Muscle layer of colon (tissue), 2 donors: ENCODE measurements around the gene CACNA2D3.
A peak's percentile ranks its signal among the peaks of the same experiment; 100 is the strongest.

Experiments
- H3K27ac ChIP-seq: one replicate; pipeline ENCODE4 v1.7.0; 2013; ENCODE audit warnings: low read depth, mild to moderate bottlenecking, low read length, moderate library complexity
- H3K27me3 ChIP-seq, 2 donors: one replicate each; pipeline ENCODE4 v1.7.0; 2013; ENCODE audit warnings: low read length in 2 of 2, mild to moderate bottlenecking in 2 of 2; ENCODE audit not compliant: insufficient read depth in 2 of 2, control insufficient read depth in 1 of 2
- H3K36me3 ChIP-seq: one replicate; pipeline ENCODE4 v1.7.0; 2013; ENCODE audit warnings: mild to moderate bottlenecking, low read length; ENCODE audit not compliant: insufficient read depth
- H3K4me1 ChIP-seq: one replicate; pipeline ENCODE4 v1.7.0; 2013; ENCODE audit warnings: mild to moderate bottlenecking, low read length; ENCODE audit not compliant: insufficient read depth
- H3K4me3 ChIP-seq, 2 donors: one replicate each; pipeline ENCODE4 v1.7.0; 2013; ENCODE audit warnings: low read length in 2 of 2, low read depth in 1 of 2, mild to moderate bottlenecking in 1 of 2, moderate library complexity in 1 of 2
- H3K9ac ChIP-seq: one replicate; pipeline ENCODE4 v1.7.0; 2013; ENCODE audit warnings: low read length
- H3K9me3 ChIP-seq: one replicate; pipeline ENCODE4 v1.7.0; 2013; ENCODE audit warnings: mild to moderate bottlenecking, low read length
- donor health status: abdominal sarcoma.
- donor health status: Adenocarcinoma of cecum.

CACNA2D3 gene

GRCh38 chr3:54746722-54747121 lies 624.4 kb downstream of the CACNA2D3 start:
- no peaks in the 10 kb centered on the region for H3K4me1 ChIP-seq
- no peaks in the 10 kb centered on the region for H3K27me3 ChIP-seq
- H3K9ac ChIP-seq, result no peak overlapping the region
- H3K36me3 ChIP-seq, result no peaks in the 10 kb centered on the region
- H3K27ac ChIP-seq, result no peak overlapping the region
- no peak overlapping the region for H3K4me3 ChIP-seq
- no peaks in the 10 kb centered on the region for H3K9me3 ChIP-seq

- Histone ChIP-seq H3K9me3 (no peaks in the 10 kb centered on the region), H3K36me3 (no peaks in the 10 kb centered on the region), H3K4me1 (peaks cover 4% of the 10 kb centered on the region), H3K27me3 (no peaks in the 10 kb centered on the region), H3K4me3 (no peak overlapping the region), H3K27ac (no peak overlapping the region), H3K9ac (no peak overlapping the region)
These were observed 633.4 kb downstream of the CACNA2D3 start for GRCh38 chr3:54755756-54756155.

- Histone ChIP-seq H3K9me3 (no peaks in the 10 kb centered on the region), H3K36me3 (no peaks in the 10 kb centered on the region), H3K4me1 (peaks cover 4% of the 10 kb centered on the region), H3K27ac (no peak overlapping the region), H3K27me3 (no peaks in the 10 kb centered on the region), H3K9ac (no peak overlapping the region), H3K4me3 (no peak overlapping the region)
These were observed 634.0 kb downstream of the CACNA2D3 start for GRCh38 chr3:54756330-54756731.

- peaks cover 4% of the 10 kb centered on the region for H3K4me1 ChIP-seq
- no peak overlapping the region for H3K27ac ChIP-seq
- H3K4me3 ChIP-seq, result no peak overlapping the region
- no peak overlapping the region for H3K9ac ChIP-seq
- no peaks in the 10 kb centered on the region for H3K27me3 ChIP-seq
- no peaks in the 10 kb centered on the region for H3K36me3 ChIP-seq
- no peaks in the 10 kb centered on the region for H3K9me3 ChIP-seq
These were observed 636.1 kb downstream of the CACNA2D3 start for GRCh38 chr3:54758461-54758860.

GRCh38 chr3:54759166-54759565 lies 636.8 kb downstream of the CACNA2D3 start:
- no peaks in the 10 kb centered on the region for H3K36me3 ChIP-seq
- H3K4me1 ChIP-seq, result peaks cover 4% of the 10 kb centered on the region
- H3K9ac ChIP-seq, result no peak overlapping the region
- no peak overlapping the region for H3K4me3 ChIP-seq
- no peaks in the 10 kb centered on the region for H3K27me3 ChIP-seq
- H3K27ac ChIP-seq, result no peak overlapping the region
- no peaks in the 10 kb centered on the region for H3K9me3 ChIP-seq

GRCh38 chr3:54760201-54760600 lies 637.8 kb downstream of the CACNA2D3 start:
- Histone ChIP-seq H3K4me1 (peaks cover 4% of the 10 kb centered on the region), H3K36me3 (no peaks in the 10 kb centered on the region), H3K27ac (no peak overlapping the region), H3K4me3 (no peak overlapping the region), H3K27me3 (no peaks in the 10 kb centered on the region), H3K9me3 (no peaks in the 10 kb centered on the region), H3K9ac (no peak overlapping the region)

GRCh38 chr3:54761637-54762036 lies 639.3 kb downstream of the CACNA2D3 start:
- Histone ChIP-seq H3K4me1 (no peaks in the 10 kb centered on the region), H3K4me3 (no peak overlapping the region), H3K27ac (no peak overlapping the region), H3K9ac (no peak overlapping the region), H3K27me3 (no peaks in the 10 kb centered on the region), H3K9me3 (no peaks in the 10 kb centered on the region), H3K36me3 (no peaks in the 10 kb centered on the region)

GRCh38 chr3:54764911-54765310 lies 642.6 kb downstream of the CACNA2D3 start:
- Histone ChIP-seq H3K4me3 (no peak overlapping the region), H3K36me3 (no peaks in the 10 kb centered on the region), H3K27ac (no peak overlapping the region), H3K27me3 (no peaks in the 10 kb centered on the region), H3K9me3 (no peaks in the 10 kb centered on the region), H3K4me1 (no peaks in the 10 kb centered on the region), H3K9ac (no peak overlapping the region)

- no peaks in the 10 kb centered on the region for H3K27me3 ChIP-seq
- peak overlapping the region; percentile 8 for H3K27ac ChIP-seq
- H3K9ac ChIP-seq, result no peak overlapping the region
- H3K4me3 ChIP-seq, result no peak overlapping the region
- no peaks in the 10 kb centered on the region for H3K9me3 ChIP-seq
- H3K4me1 ChIP-seq, result peaks cover 11% of the 10 kb centered on the region
- H3K36me3 ChIP-seq, result no peaks in the 10 kb centered on the region
These were observed 648.7 kb downstream of the CACNA2D3 start for GRCh38 chr3:54771050-54771449.

- no peaks in the 10 kb centered on the region for H3K9me3 ChIP-seq
- no peaks in the 10 kb centered on the region for H3K36me3 ChIP-seq
- no peaks in the 10 kb centered on the region for H3K27me3 ChIP-seq
- H3K4me3 ChIP-seq, result no peak overlapping the region
- H3K9ac ChIP-seq, result no peak overlapping the region
- H3K27ac ChIP-seq, result no peak overlapping the region
- H3K4me1 ChIP-seq, result peaks cover 11% of the 10 kb centered on the region
These were observed 649.7 kb downstream of the CACNA2D3 start for GRCh38 chr3:54772051-54772450.

- H3K27me3 ChIP-seq, result no peaks in the 10 kb centered on the region
- no peaks in the 10 kb centered on the region for H3K36me3 ChIP-seq
- no peak overlapping the region for H3K27ac ChIP-seq
- no peak overlapping the region for H3K9ac ChIP-seq
- no peak overlapping the region for H3K4me3 ChIP-seq
- no peaks in the 10 kb centered on the region for H3K9me3 ChIP-seq
- peaks cover 11% of the 10 kb centered on the region for H3K4me1 ChIP-seq
These were observed 650.4 kb downstream of the CACNA2D3 start for GRCh38 chr3:54772746-54773145.

- Histone ChIP-seq H3K36me3 (no peaks in the 10 kb centered on the region), H3K9me3 (no peaks in the 10 kb centered on the region), H3K27ac (no peak overlapping the region), H3K4me3 (no peak overlapping the region), H3K4me1 (peaks cover 11% of the 10 kb centered on the region), H3K27me3 (no peaks in the 10 kb centered on the region), H3K9ac (no peak overlapping the region)
These were observed 650.9 kb downstream of the CACNA2D3 start for GRCh38 chr3:54773271-54773670.
